ENCODE results near the gene ZNF185. TPM values are rescaled to one million over a fixed set of nuclear protein-coding genes. Genes with fewer than 3 reads are reported as not detected.
A peak's percentile ranks its signal among the peaks of the same experiment; 100 is the strongest.

The ZNF185 gene
- total and polyA plus RNA-seq, 5 donors from 2014 or later: 1.1 to 4.4 (median 2.3) TPM

GRCh38 chrX:152913346-152913745, 15.5 kb downstream of the ZNF185 start:
- Mint-ChIP-seq H3K36me3 (no peaks in the 10 kb centered on the region), H3K27ac (no peak overlapping the region), H3K27me3 (no peaks in the 10 kb centered on the region), H3K4me1 (no peaks in the 10 kb centered on the region), H3K9me3 (peaks cover 0 to 1% (median 0%) of the 10 kb centered on the region in 7 donors), H3K4me3 (no peak overlapping the region)
- H3K36me3 ChIP-seq (ENCODE audit: control insufficient read depth, insufficient read depth, low read length): no peaks in the 10 kb centered on the region
- H3K4me3 ChIP-seq (ENCODE audit: low read depth, low read length): no peak overlapping the region
- H3K9me3 ChIP-seq (ENCODE audit: control insufficient read depth in 2 of 2, low read length in 2 of 2): no peaks in the 10 kb centered on the region
- H3K27me3 ChIP-seq (ENCODE audit: control insufficient read depth, insufficient read depth, low read length): no peaks in the 10 kb centered on the region
- DNase-seq: no peak
- no peak for ATAC-seq (ENCODE audit: low read depth in 2 of 2)
- H3K27ac ChIP-seq (ENCODE audit: insufficient read depth, low read length, poor library complexity, severe bottlenecking): no peak overlapping the region
- no peaks in the 10 kb centered on the region for H3K4me1 ChIP-seq (ENCODE audit: control insufficient read depth, insufficient read depth, low read length, poor library complexity, severe bottlenecking)

DNA sequence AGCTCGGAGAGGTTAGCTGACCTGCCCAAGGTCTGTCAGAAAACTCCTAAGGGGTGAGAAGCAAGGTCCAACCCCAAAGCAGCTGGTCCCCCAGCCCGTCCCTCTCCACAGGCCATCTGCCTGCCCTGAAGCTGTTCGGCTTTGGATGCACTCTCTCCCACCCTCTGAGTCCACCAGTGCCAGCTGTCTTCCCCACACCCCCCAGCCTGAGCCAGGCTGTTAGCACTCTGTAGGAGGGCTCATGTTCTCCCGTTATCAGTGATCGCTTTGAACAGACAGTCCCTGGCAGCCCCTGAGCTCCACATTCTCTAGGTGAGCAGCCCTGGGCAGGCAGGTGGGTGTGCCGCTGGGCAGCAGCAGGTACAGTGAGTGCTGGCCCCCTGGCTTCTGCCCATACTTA, 16.0 kb downstream of the ZNF185 start:
- no peak overlapping the region for H3K27ac Mint-ChIP-seq
- H3K36me3 Mint-ChIP-seq: no peaks in the 10 kb centered on the region
- Histone ChIP-seq H3K27ac (ENCODE audit: insufficient read depth, low read length, poor library complexity, severe bottlenecking) (no peak overlapping the region), H3K4me3 (ENCODE audit: low read depth, low read length) (no peak overlapping the region), H3K4me1 (ENCODE audit: control insufficient read depth, insufficient read depth, low read length, poor library complexity, severe bottlenecking) (no peaks in the 10 kb centered on the region), H3K9me3 (ENCODE audit: control insufficient read depth in 2 of 2, low read length in 2 of 2) (no peaks in the 10 kb centered on the region), H3K36me3 (ENCODE audit: control insufficient read depth, insufficient read depth, low read length) (no peaks in the 10 kb centered on the region), H3K27me3 (ENCODE audit: control insufficient read depth, insufficient read depth, low read length) (no peaks in the 10 kb centered on the region)
- peaks cover 0 to 2% (median 0%) of the 10 kb centered on the region in 7 donors for H3K9me3 Mint-ChIP-seq
- ATAC-seq (ENCODE audit: low read depth in 2 of 2) (no peak), DNase-seq (no peak)
- H3K4me1 Mint-ChIP-seq: no peaks in the 10 kb centered on the region
- H3K27me3 Mint-ChIP-seq: no peaks in the 10 kb centered on the region
- H3K4me3 Mint-ChIP-seq: no peak overlapping the region

GRCh38 chrX:152915541-152916241, 17.8 kb downstream of the ZNF185 start:
- no peaks in the 10 kb centered on the region for H3K27me3 Mint-ChIP-seq
- DNase-seq (no peak), ATAC-seq (ENCODE audit: low read depth in 2 of 2) (no peak)
- no peaks in the 10 kb centered on the region for H3K4me1 Mint-ChIP-seq
- Histone ChIP-seq H3K36me3 (ENCODE audit: control insufficient read depth, insufficient read depth, low read length) (no peaks in the 10 kb centered on the region), H3K9me3 (ENCODE audit: control insufficient read depth in 2 of 2, low read length in 2 of 2) (no peaks in the 10 kb centered on the region), H3K4me1 (ENCODE audit: control insufficient read depth, insufficient read depth, low read length, poor library complexity, severe bottlenecking) (no peaks in the 10 kb centered on the region), H3K27me3 (ENCODE audit: control insufficient read depth, insufficient read depth, low read length) (no peaks in the 10 kb centered on the region), H3K27ac (ENCODE audit: insufficient read depth, low read length, poor library complexity, severe bottlenecking) (no peak overlapping the region), H3K4me3 (ENCODE audit: low read depth, low read length) (no peak overlapping the region)
- peaks cover 0 to 2% (median 0%) of the 10 kb centered on the region in 7 donors for H3K9me3 Mint-ChIP-seq
- H3K4me3 Mint-ChIP-seq: no peak overlapping the region
- H3K27ac Mint-ChIP-seq: no peak overlapping the region
- H3K36me3 Mint-ChIP-seq: no peaks in the 10 kb centered on the region

GRCh38 chrX:152917656-152918579, 20.1 kb downstream of the ZNF185 start:
- Histone ChIP-seq H3K9me3 (ENCODE audit: control insufficient read depth in 2 of 2, low read length in 2 of 2) (no peaks in the 10 kb centered on the region), H3K4me3 (ENCODE audit: low read depth, low read length) (no peak overlapping the region), H3K27ac (ENCODE audit: insufficient read depth, low read length, poor library complexity, severe bottlenecking) (no peak overlapping the region), H3K4me1 (ENCODE audit: control insufficient read depth, insufficient read depth, low read length, poor library complexity, severe bottlenecking) (no peaks in the 10 kb centered on the region), H3K36me3 (ENCODE audit: control insufficient read depth, insufficient read depth, low read length) (no peaks in the 10 kb centered on the region), H3K27me3 (ENCODE audit: control insufficient read depth, insufficient read depth, low read length) (no peaks in the 10 kb centered on the region)
- Mint-ChIP-seq H3K27ac (no peak overlapping the region), H3K36me3 (no peaks in the 10 kb centered on the region), H3K9me3 (peaks cover 0 to 2% (median 0%) of the 10 kb centered on the region in 7 donors), H3K4me1 (no peaks in the 10 kb centered on the region), H3K4me3 (no peak overlapping the region), H3K27me3 (no peaks in the 10 kb centered on the region)
- ATAC-seq (ENCODE audit: low read depth in 2 of 2): no peak
- no peak for DNase-seq

GRCh38 chrX:152918707-152919106, 20.8 kb downstream of the ZNF185 start:
- Mint-ChIP-seq H3K27me3 (peaks cover 4% of the 10 kb centered on the region), H3K4me3 (no peak overlapping the region), H3K27ac (no peak overlapping the region)

DNA sequence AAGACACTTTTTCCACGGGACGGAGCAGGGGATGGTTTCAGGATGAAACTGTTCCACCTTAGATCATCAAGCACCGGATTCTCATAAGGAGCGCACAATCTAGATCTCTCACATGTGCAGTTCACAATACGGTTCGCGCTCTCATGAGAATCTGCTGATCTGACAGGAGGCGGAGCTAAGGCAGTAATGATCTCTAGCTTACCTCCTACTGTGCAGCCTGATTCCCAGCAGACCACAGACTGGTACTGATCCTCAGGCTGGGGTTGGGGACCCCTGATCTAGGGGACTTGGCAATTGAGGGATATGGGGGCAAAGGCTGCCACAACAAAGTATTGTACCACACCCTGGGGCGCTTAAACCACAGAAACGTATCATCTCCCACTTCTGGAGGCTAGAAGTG, 25.7 kb downstream of the ZNF185 start:
- no peak for DNase-seq
- ATAC-seq (ENCODE audit: low read depth in 2 of 2): no peak
- H3K9me3 ChIP-seq (ENCODE audit: control insufficient read depth in 2 of 2, low read length in 2 of 2): no peaks in the 10 kb centered on the region
- Mint-ChIP-seq H3K27ac (no peak overlapping the region), H3K9me3 (peaks cover 0 to 2% (median 0%) of the 10 kb centered on the region in 7 donors), H3K36me3 (no peaks in the 10 kb centered on the region), H3K4me3 (no peak overlapping the region), H3K4me1 (peaks cover 0 to 4% (median 0%) of the 10 kb centered on the region in 4 donors), H3K27me3 (peaks cover 9% of the 10 kb centered on the region)
- no peaks in the 10 kb centered on the region for H3K27me3 ChIP-seq (ENCODE audit: control insufficient read depth, insufficient read depth, low read length)
- H3K36me3 ChIP-seq (ENCODE audit: control insufficient read depth, insufficient read depth, low read length): no peaks in the 10 kb centered on the region
- H3K4me1 ChIP-seq (ENCODE audit: control insufficient read depth, insufficient read depth, low read length, poor library complexity, severe bottlenecking): peaks cover 4% of the 10 kb centered on the region
- H3K4me3 ChIP-seq (ENCODE audit: low read depth, low read length): no peak overlapping the region
- no peak overlapping the region for H3K27ac ChIP-seq (ENCODE audit: insufficient read depth, low read length, poor library complexity, severe bottlenecking)

More at GRCh38 chrX:152918707-152919106, 20.8 kb downstream of the ZNF185 start:
- Histone ChIP-seq H3K4me3 (ENCODE audit: low read depth, low read length) (no peak overlapping the region), H3K36me3 (ENCODE audit: control insufficient read depth, insufficient read depth, low read length) (no peaks in the 10 kb centered on the region), H3K9me3 (ENCODE audit: control insufficient read depth in 2 of 2, low read length in 2 of 2) (no peaks in the 10 kb centered on the region), H3K27me3 (ENCODE audit: control insufficient read depth, insufficient read depth, low read length) (no peaks in the 10 kb centered on the region), H3K27ac (ENCODE audit: insufficient read depth, low read length, poor library complexity, severe bottlenecking) (no peak overlapping the region), H3K4me1 (ENCODE audit: control insufficient read depth, insufficient read depth, low read length, poor library complexity, severe bottlenecking) (no peaks in the 10 kb centered on the region)
- ATAC-seq (ENCODE audit: low read depth in 2 of 2): no peak
- peak in 1 of 3 donors; percentile 27 for DNase-seq
- Mint-ChIP-seq H3K9me3 (peaks cover 0 to 2% (median 0%) of the 10 kb centered on the region in 7 donors), H3K4me1 (no peaks in the 10 kb centered on the region), H3K36me3 (no peaks in the 10 kb centered on the region)

DNA sequence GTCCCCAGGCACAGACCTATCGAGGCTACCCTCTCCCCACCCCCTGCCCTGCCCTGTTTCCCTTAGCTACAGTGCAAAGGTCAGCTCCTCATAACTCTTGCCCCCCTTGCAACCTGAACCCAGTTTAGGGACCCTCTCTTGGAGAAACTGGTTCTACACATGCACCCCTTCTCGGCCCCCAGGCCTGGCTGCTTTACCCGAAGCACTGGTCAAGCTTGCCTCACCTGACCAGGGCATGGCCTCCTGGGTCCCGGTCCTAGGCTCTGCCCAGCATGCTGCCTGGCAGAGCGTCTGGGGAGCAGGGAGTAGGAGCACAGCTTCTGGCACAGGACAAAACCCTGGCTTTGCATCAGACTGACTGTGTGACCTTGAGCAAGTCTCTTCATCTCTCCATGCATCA, 28.0 kb downstream of the ZNF185 start:
- Mint-ChIP-seq H3K9me3 (peaks cover 0 to 3% (median 0%) of the 10 kb centered on the region in 7 donors), H3K36me3 (no peaks in the 10 kb centered on the region), H3K27me3 (peaks cover 9% of the 10 kb centered on the region), H3K27ac (no peak overlapping the region), H3K4me3 (no peak overlapping the region), H3K4me1 (peaks cover 0 to 4% (median 0%) of the 10 kb centered on the region in 4 donors)
- Histone ChIP-seq H3K4me1 (ENCODE audit: control insufficient read depth, insufficient read depth, low read length, poor library complexity, severe bottlenecking) (peaks cover 4% of the 10 kb centered on the region), H3K9me3 (ENCODE audit: control insufficient read depth in 2 of 2, low read length in 2 of 2) (no peaks in the 10 kb centered on the region), H3K27me3 (ENCODE audit: control insufficient read depth, insufficient read depth, low read length) (no peaks in the 10 kb centered on the region), H3K27ac (ENCODE audit: insufficient read depth, low read length, poor library complexity, severe bottlenecking) (no peak overlapping the region), H3K4me3 (ENCODE audit: low read depth, low read length) (no peak overlapping the region), H3K36me3 (ENCODE audit: control insufficient read depth, insufficient read depth, low read length) (no peaks in the 10 kb centered on the region)
- ATAC-seq (ENCODE audit: low read depth in 2 of 2) (no peak), DNase-seq (no peak)

Data from CD4-positive, CD25-positive, alpha-beta regulatory T cell (primary cell).